HUES48 (cell line): ENCODE results near the gene ZNF202.

Experiments
- H3K27ac ChIP-seq: one replicate; pipeline ENCODE4 v1.7.0; 2013; ENCODE audit warnings: low read depth, low read length, inconsistent platforms
- H3K27me3 ChIP-seq: 2 replicates; pipeline ENCODE4 v1.6.1; 2013; ENCODE audit warnings: mild to moderate bottlenecking, low read length; ENCODE audit not compliant: control insufficient read depth, insufficient read depth
- H3K36me3 ChIP-seq: 2 replicates; pipeline ENCODE4 v1.6.1; 2013; ENCODE audit warnings: low read length; ENCODE audit not compliant: control insufficient read depth, insufficient read depth
- H3K4me1 ChIP-seq: 2 replicates; pipeline ENCODE4 v1.6.1; 2013; ENCODE audit warnings: mild to moderate bottlenecking, low read length; ENCODE audit not compliant: control insufficient read depth, insufficient read depth
- H3K4me3 ChIP-seq: 2 replicates; pipeline ENCODE4 v1.5.1; 2013; ENCODE audit warnings: mild to moderate bottlenecking, low read depth, low read length
- H3K9ac ChIP-seq: 2 replicates; pipeline ENCODE4 v1.6.1; 2013; ENCODE audit warnings: mild to moderate bottlenecking, low read depth, low read length, moderate library complexity
- H3K9me3 ChIP-seq: 2 replicates; pipeline ENCODE4 v1.6.1; 2013; ENCODE audit warnings: low read length; ENCODE audit not compliant: control insufficient read depth, insufficient read depth

The ZNF202 gene

DNA sequence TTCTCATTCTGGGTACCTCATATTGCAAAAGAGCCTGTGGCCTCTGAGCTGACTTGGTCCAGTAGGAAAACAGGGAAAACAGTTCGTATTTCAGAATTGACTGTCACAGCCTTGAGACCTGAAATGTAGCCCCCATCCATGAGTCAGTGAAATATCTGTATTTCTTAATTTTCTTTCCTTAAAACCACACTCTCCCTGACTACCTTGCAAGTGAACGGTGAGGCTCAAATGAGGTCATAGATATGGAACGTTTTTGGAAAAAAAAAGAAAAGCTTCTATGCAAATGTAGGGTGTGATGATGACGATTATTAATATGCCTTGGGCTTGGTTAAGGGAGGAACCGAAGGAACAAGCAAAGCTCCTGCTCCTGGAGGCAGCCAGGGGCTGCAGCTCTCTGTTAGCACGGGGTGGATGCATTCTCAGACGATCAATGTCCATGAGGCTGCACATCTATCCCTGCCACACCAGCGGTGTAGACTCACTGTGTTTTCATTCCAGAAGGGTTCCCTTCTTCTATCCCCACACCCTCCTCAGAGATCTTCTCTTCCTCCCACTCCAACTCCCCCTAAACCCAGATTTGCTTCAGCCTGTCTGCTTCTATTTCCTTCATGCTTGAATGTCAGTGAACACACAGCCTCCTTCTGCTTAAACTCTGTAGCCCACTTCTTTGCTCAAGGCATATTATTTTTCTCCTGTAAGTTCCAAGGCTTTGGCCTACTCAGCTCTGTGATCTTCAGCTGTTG, 57.9 kb downstream of the ZNF202 start:
- no peaks in the 10 kb centered on the region for H3K27me3 ChIP-seq
- H3K27ac ChIP-seq, result no peak overlapping the region
- no peaks in the 10 kb centered on the region for H3K4me1 ChIP-seq
- no peaks in the 10 kb centered on the region for H3K36me3 ChIP-seq
- H3K9ac ChIP-seq, result no peak overlapping the region
- H3K9me3 ChIP-seq, result no peaks in the 10 kb centered on the region
- no peak overlapping the region for H3K4me3 ChIP-seq

- Histone ChIP-seq H3K9me3 (no peaks in the 10 kb centered on the region), H3K36me3 (no peaks in the 10 kb centered on the region), H3K27me3 (no peaks in the 10 kb centered on the region), H3K4me3 (no peak overlapping the region), H3K27ac (no peak overlapping the region), H3K4me1 (no peaks in the 10 kb centered on the region), H3K9ac (no peak overlapping the region)
These were observed 58.6 kb downstream of the ZNF202 start for GRCh38 chr11:123682696-123683410.

- no peaks in the 10 kb centered on the region for H3K36me3 ChIP-seq
- H3K9ac ChIP-seq, result no peak overlapping the region
- H3K27ac ChIP-seq, result no peak overlapping the region
- no peaks in the 10 kb centered on the region for H3K27me3 ChIP-seq
- no peaks in the 10 kb centered on the region for H3K9me3 ChIP-seq
- H3K4me1 ChIP-seq, result no peaks in the 10 kb centered on the region
- H3K4me3 ChIP-seq, result no peak overlapping the region
These were observed 60.4 kb downstream of the ZNF202 start for GRCh38 chr11:123681030-123681429.

- Histone ChIP-seq H3K9me3 (no peaks in the 10 kb centered on the region), H3K4me3 (no peak overlapping the region), H3K27ac (no peak overlapping the region), H3K27me3 (no peaks in the 10 kb centered on the region), H3K36me3 (no peaks in the 10 kb centered on the region), H3K9ac (no peak overlapping the region), H3K4me1 (no peaks in the 10 kb centered on the region)
These were observed 63.2 kb downstream of the ZNF202 start for GRCh38 chr11:123678246-123678645.

- Histone ChIP-seq H3K9me3 (no peaks in the 10 kb centered on the region), H3K27ac (no peak overlapping the region), H3K4me3 (no peak overlapping the region), H3K27me3 (no peaks in the 10 kb centered on the region), H3K4me1 (no peaks in the 10 kb centered on the region), H3K9ac (no peak overlapping the region), H3K36me3 (no peaks in the 10 kb centered on the region)
These were observed 64.0 kb downstream of the ZNF202 start for GRCh38 chr11:123677510-123677909.

DNA sequence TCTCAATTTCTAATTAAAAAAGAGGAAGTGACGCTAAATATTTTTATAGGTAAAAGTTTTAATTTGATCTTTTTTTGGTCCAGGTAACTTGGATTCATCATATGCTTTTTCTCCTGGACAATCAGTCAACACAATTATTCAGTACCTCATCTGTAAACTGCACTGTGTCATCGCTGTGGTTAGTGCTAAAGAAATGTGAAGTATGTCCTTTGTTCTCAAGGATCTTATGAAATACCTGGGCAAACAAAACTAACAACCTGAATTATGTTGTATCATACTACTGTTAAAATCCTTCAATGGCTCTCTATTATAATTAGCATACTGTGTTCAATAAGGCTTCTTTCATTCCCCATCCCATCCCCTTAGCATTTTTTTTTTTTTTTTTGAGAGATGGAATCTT, 67.2 kb downstream of the ZNF202 start:
- H3K27me3 ChIP-seq, result no peaks in the 10 kb centered on the region
- peaks cover 2% of the 10 kb centered on the region; the same call in 1 of the 2 replicates for H3K4me1 ChIP-seq
- no peaks in the 10 kb centered on the region for H3K9me3 ChIP-seq
- no peak overlapping the region for H3K27ac ChIP-seq
- no peaks in the 10 kb centered on the region for H3K36me3 ChIP-seq
- H3K9ac ChIP-seq, result no peak overlapping the region
- H3K4me3 ChIP-seq, result no peak overlapping the region
